ENCODE measurements around the gene HOGA1.
"Not testable (repeated sequence)": the region's sequence is repeated elsewhere in the genome, so short reads cannot be mapped to it uniquely, and the experiment has no call there.

The HOGA1 gene

GRCh38 chr10:97554336-97554735 is 29.9 kb upstream of the HOGA1 start:
- DNase-seq (ENCODE audit: low read depth, low spot score) = not testable (repeated sequence)

GRCh38 chr10:97555541-97555940 is 28.6 kb upstream of the HOGA1 start:
- DNase-seq (ENCODE audit: low read depth, low spot score) = not testable (repeated sequence)

- DNase-seq (ENCODE audit: low read depth, low spot score) = not testable (repeated sequence)
These were observed 23.3 kb upstream of the HOGA1 start for GRCh38 chr10:97560731-97561381.

- DNase-seq (ENCODE audit: low read depth, low spot score) = not testable (repeated sequence)
These were observed 22.7 kb upstream of the HOGA1 start for GRCh38 chr10:97561386-97562077.

GRCh38 chr10:97562329-97562728 is 21.9 kb upstream of the HOGA1 start:
- DNase-seq (ENCODE audit: low read depth, low spot score) = not testable (repeated sequence)

GRCh38 chr10:97563337-97563736 is 20.9 kb upstream of the HOGA1 start:
- no peak for DNase-seq (ENCODE audit: low read depth, low spot score)

- no peak for DNase-seq (ENCODE audit: low read depth, low spot score)
These were observed 19.4 kb upstream of the HOGA1 start for GRCh38 chr10:97564776-97565175.

- no peak for DNase-seq (ENCODE audit: low read depth, low spot score)
These were observed 17.7 kb upstream of the HOGA1 start for GRCh38 chr10:97566336-97566996.

- no peak for DNase-seq (ENCODE audit: low read depth, low spot score)
These were observed 16.3 kb upstream of the HOGA1 start for GRCh38 chr10:97567891-97568290.

- DNase-seq (ENCODE audit: low read depth, low spot score) = no peak
These were observed 13.9 kb upstream of the HOGA1 start for GRCh38 chr10:97570146-97570788.

GRCh38 chr10:97570789-97571471 is 13.3 kb upstream of the HOGA1 start:
- no peak for DNase-seq (ENCODE audit: low read depth, low spot score)

GRCh38 chr10:97571622-97572021 is 12.6 kb upstream of the HOGA1 start:
- DNase-seq (ENCODE audit: low read depth, low spot score) = no peak

GRCh38 chr10:97572214-97572989 is 11.8 kb upstream of the HOGA1 start, which contains the start of gene ANKRD2:
Gene ANKRD2 (plus strand): TSS chr10:97572779. CDS start chr10:97572789, 10 bp downstream.
- no peak for DNase-seq (ENCODE audit: low read depth, low spot score)

GRCh38 chr10:97573021-97573420 is 11.2 kb upstream of the HOGA1 start:
- DNase-seq (ENCODE audit: low read depth, low spot score) = no peak

GRCh38 chr10:97573672-97574071 is 10.5 kb upstream of the HOGA1 start:
- no peak for DNase-seq (ENCODE audit: low read depth, low spot score)

GRCh38 chr10:97574374-97575126 is 9.6 kb upstream of the HOGA1 start:
- DNase-seq (ENCODE audit: low read depth, low spot score) = no peak

GRCh38 chr10:97575127-97575668 is 9.0 kb upstream of the HOGA1 start:
- no peak for DNase-seq (ENCODE audit: low read depth, low spot score)

GRCh38 chr10:97576487-97576886 is 7.7 kb upstream of the HOGA1 start:
- not testable (repeated sequence) for DNase-seq (ENCODE audit: low read depth, low spot score)

- DNase-seq (ENCODE audit: low read depth, low spot score) = no peak
These were observed 6.5 kb upstream of the HOGA1 start for GRCh38 chr10:97577701-97578100.
